GM21737 (cell line): Measurements from ENCODE around the gene LMAN1.

Source experiments
- ATAC-seq: cut with Tn5 transposase; IDR thresholded peaks from one replicate; pipeline ENCODE4 v1.9.1; 2021; ENCODE audit warnings: mild to moderate bottlenecking, moderate library complexity; ENCODE audit not compliant: unreplicated experiment

LMAN1 gene, protein sequence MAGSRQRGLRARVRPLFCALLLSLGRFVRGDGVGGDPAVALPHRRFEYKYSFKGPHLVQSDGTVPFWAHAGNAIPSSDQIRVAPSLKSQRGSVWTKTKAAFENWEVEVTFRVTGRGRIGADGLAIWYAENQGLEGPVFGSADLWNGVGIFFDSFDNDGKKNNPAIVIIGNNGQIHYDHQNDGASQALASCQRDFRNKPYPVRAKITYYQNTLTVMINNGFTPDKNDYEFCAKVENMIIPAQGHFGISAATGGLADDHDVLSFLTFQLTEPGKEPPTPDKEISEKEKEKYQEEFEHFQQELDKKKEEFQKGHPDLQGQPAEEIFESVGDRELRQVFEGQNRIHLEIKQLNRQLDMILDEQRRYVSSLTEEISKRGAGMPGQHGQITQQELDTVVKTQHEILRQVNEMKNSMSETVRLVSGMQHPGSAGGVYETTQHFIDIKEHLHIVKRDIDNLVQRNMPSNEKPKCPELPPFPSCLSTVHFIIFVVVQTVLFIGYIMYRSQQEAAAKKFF

DNA sequence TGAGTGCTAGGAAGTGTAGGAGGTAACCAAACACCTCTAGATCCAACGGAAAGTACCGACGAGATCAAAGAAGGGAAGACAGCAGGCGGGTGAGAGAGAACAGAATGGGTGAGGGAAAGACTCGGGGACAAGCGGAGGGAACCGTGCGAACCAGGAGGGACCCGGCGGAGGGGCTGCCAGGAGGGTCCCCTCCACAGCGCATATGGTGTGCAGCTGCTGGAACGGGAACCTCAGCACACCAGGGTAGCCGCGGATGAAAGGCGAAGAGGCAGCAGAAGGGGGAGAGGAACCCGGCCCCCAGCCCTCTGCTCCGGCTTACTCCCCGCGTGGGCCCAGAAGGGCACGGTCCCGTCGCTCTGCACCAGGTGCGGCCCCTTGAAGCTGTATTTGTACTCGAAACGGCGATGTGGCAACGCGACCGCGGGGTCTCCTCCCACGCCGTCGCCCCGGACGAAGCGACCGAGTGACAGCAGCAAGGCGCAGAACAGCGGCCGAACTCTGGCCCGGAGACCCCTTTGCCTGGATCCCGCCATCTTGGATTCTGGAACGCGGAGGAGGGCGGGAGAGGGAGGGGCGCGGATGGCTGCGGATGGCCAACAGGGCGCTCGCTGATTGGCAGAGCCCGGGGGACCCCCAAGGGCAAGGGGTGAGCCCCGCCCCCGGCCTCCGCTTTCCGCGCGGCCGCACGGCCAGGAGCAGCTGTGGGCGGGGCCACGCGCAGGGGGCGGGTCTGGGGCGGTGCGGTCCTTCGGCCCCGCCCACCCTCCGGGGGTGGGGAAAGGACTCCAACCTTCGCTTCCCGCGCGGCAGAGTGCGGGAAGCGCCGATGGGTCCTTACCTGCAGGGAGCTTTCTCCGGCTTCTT lies at the start of gene LMAN1:
LMAN1 (minus strand) TSS at position 554 of the 864 bp plus-strand sequence; CDS start at position 533, 21 bp downstream.
- ATAC-seq = peak; percentile 98

DNA sequence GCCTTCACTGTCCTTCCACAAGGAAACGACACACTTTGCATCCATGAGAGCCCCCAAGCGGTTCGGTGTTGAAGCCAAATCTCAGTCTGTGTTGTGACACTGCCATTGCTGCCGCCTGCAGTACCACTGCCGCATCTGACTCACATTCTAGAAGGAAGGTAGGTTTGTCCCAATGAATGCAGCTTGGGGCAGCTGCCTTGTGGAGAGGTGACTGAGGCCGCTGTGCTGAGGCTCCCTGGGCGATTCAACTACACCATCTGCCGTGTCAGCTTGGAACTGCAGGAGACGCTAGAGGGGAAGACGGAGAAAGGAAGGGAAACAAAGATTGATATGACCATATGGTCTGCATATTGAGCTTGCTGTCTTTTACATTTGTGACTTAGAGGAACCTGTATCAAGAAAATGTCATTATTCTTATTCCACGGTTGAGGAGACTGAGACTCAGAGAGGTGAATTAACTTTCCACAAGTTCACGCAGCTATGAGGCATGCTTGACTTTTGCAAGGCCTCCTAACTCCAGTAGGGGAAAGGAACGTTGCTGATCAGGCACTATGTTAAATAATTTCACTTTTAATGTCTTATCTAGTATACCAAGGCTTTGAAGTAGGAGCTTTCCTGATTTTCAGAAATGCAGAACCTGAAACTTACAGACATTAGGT lies 43.5 kb upstream of the LMAN1 start:
- ATAC-seq = peak; percentile 98

DNA sequence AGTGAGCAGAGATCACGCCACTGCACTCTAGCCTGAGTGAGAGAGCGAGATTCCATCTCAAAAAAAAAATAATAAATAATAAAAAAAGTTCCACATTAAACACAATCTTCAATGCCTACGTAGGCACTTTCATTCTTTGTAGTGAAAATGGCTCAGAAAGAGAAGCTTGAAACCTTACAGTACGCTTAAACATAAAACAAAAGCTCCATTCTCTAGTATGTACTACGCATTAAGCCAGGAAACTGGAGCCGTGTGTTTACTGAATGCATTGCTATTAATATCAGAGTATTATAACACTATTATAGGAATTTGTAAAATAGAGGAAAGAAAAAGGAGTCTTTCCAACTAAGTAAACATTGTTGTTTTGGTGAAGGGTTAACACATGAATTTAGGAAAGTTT lies 41.3 kb upstream of the LMAN1 start:
- ATAC-seq = no peak

DNA sequence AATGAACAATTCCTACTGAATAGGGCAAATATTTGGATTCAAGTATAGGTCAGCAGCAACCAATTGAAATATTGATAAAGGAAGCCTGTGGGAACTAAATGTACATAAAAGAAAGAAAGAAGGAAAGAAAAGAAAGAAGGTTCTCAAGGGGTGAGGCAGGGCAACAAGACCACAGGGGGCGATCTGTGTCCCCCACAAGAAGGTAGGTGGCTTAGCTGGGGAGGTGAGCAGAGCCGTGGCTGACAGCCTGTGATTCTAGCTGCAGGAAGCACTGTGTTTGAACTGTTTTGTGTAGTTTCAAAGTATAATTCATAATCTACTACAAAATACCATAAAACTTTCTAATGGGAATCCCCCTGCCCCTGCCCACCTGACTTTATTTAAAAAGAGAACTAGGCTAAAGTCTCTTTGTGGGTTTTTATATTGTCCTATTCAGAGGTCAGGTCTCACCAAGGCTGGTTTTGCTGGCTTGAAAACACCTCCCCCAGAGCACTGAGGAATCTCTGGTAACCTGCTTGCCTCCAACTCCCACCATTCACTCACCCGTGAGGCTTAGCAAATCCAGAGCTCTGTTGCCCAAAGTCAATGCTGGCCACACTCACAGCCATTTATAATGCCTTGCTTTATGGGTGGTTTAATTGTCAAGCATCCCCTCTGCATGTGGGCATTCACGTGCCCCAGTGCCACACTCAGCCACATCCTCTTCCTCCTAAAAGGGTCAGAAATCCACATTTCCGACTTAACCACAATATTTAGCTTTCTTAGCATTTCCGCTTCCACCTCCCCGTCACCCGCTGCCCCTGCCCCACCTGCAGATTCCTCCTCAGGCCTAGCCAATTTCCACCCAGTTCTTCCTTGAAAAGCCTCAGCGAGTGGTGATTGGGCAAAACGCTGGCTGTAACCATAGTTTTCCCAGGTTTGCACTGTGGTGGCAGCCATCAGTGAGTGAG lies 36.4 kb upstream of the LMAN1 start:
- ATAC-seq = no peak

DNA sequence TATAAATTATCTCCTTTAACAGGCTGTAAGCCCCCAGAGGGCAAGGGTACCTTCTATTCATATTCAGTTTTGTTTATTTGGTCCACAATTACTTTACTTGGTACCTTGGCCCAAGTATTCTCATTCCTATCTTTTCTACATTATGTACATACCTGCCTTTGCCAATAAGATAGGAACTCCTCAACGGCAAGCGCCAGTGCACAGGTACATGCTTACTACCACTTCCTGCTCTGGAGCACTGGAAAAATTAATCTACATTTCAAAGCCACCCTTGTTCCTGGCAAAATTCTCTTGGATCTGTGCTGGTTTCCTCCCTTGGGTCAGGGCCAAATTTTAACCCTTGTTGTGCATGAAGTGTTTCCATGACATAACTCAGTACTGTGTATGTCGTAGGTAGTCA lies 34.3 kb upstream of the LMAN1 start:
- no peak for ATAC-seq

DNA sequence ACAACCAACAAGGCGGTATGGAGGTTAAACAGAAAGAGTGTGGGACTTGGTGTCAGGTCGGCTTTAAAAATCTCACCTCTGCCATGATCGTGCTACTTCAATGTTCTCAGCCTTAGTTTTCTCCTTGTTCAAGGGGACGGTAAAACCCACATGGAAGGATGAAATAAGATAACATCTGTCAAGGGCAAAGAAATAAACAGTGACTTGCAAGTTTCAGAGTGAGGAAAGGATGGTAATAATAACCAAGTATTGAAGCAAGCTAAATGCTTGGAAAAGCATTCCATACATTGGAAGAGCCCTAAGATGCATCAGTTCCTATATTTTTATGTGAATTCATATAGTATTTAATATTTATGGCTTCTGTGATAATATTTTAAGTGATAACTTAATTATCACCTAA lies 29.8 kb upstream of the LMAN1 start:
- no peak for ATAC-seq

DNA sequence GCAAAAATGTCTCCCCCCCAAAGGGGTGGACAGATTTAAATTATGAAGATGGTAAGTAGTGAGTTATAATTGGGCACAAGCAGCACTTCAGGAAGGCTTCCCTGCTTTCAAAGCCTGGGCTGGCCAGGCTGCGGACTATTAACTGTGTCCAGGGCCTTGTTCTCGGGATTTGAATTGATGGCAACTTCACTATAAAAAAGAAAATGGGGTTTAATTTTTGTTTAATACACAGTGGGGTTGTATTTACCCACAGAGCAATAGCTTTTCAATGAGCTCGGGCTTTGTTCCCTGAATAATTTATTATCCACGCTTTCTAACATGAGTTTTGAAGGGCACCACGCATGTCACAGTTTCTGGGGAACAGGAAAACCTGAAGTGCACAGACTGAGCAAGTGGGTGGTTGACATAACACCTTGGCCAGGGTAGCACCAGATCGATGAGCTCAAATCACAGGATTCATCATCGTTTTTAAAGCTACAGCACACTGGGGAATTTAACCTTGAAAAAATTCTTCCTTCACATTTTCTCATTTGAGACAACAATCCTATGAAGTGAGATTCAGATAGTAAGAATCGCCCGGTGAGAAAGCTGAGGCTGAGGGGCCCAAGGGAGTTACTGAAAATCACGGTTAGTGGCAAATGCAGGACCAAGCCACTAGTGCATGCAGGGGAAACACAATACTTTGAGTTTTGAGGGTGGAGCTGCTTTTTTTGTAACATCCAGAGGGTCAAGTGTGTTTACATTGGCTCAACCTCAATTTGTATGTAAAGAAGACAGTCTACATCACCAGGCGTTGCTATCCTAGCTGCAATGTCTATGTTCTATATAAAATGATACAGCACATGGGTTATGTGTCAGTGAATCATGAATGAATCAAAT lies 28.9 kb upstream of the LMAN1 start:
- ATAC-seq = no peak

DNA sequence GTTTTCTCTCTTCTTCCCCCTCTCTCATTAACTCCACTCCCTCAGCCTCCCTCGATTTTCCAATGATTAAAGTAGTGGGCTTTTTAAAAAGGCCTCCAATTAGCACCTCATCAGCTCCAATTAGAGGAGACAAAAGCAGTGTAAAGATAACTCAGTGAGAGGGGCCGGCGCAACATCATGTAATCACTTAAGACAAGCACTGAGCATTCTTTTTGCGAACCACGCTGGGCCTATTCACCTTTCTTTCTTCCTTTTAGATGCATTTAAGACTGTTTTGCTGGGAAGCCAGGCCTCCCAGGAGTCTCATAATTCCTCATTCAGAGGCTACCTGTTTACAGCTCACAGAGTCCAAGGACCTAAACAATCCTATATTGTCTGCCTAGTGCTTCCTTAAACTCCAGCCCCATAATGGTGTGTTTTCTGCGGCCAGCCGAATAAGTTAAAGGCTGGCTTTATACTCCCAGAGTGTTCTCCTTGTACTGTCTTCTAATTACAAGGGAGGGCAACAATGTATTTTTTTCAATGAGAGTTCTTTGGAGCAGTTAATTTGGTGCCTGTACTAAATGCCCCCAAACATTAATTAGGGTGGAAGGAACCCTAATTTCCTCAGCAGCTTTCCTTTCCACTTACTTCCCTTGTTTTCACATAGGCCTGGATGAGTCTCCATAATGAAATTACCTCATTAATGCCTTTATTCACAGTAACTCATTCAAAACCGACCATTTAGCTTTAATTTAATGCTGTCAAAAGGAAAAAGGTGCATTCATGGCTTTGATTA lies 28.0 kb upstream of the LMAN1 start:
- ATAC-seq = no peak

DNA sequence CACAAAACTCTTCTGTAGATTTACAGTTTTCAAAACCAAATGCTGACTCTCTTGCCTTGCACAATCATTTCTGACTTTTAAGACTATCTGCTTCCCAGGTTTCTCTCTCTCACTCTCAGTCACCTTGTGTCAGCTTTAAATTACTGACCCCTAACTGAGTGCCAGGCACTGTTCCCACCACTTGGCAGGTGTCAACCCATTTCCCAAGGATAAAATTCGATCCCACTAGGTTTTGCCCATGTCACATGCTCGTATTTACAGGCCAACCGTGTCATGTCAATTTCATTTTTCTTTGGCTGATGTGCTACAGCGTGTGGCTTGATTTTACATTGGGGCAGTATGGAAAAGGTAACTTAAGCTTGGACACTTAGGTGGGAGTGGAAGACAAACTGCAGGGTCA lies 26.1 kb upstream of the LMAN1 start:
- ATAC-seq = no peak

DNA sequence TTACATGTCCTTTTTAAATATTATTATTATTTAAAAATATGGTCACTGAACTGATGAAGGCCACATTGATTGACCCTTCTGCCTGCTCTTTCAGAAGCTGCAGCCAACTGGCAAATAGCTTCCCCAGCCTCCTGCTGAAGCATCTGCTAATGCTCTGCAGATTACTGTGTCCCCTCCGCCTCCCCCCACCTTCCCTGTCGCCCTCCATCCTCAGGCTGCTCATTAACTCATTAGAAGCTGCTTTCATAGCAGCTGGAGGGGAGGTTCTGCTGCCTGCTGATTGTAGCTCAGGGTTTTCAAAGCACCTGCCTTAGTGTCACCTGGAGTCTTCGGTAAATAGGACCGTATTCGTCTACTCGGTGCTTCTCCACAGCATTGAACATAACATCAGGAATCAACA lies 24.8 kb upstream of the LMAN1 start:
- no peak for ATAC-seq

DNA sequence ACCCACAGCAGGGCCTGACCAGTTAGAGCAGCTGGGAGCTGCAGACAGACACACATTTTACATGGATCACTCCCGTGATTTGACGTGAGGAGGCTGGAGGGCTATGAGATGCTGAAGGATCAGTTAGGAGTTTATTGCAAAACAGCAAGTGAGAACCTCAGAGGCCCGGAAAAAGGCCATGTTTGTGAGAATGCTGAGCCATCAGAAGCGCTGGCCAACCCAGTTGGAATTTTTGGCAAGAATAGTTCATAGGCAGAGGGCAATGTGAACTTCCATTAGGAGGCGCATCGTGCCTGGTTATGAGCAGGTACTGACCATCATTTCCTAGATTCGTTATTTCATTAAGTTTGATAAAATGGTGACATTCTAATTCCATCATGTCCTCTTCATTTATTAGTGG lies 23.3 kb upstream of the LMAN1 start:
- ATAC-seq = no peak

DNA sequence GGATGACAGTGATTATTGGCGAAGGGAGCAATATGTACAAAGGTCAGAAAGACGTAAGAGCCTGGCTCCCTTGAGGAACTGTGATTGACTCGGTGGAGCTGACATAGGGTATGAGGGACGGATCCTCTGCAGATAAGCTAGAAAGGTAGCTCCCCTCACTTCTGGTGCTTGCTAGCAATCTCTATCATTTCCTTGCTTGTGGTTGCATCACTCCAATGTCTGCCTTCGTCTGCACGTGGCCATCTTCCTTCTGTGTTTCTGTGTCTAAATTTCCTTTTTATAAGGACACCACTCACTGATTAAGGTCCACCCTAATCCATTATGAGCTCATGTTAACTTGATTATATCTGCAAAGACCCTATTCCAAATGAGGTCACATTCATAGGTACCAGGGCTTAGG lies 22.9 kb upstream of the LMAN1 start:
- ATAC-seq = no peak

DNA sequence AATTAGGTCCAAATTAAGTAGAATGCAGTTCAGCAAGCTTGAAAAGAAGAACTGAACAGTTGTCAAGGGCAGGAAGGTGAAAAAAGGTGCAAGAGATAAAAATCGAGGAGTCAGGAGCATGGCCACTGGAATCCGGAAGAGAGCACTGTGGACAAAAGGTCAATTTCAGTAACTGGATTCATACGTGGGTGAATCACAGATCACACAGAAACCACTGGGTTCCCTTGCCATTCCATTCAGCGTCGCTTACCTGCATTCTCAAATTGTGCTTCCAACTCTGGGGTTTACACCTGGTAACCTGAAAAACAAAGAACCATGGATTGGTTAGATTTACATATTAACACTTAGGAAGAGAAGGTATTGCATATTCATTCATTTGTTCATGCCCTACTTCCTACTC lies 21.6 kb upstream of the LMAN1 start:
- no peak for ATAC-seq

DNA sequence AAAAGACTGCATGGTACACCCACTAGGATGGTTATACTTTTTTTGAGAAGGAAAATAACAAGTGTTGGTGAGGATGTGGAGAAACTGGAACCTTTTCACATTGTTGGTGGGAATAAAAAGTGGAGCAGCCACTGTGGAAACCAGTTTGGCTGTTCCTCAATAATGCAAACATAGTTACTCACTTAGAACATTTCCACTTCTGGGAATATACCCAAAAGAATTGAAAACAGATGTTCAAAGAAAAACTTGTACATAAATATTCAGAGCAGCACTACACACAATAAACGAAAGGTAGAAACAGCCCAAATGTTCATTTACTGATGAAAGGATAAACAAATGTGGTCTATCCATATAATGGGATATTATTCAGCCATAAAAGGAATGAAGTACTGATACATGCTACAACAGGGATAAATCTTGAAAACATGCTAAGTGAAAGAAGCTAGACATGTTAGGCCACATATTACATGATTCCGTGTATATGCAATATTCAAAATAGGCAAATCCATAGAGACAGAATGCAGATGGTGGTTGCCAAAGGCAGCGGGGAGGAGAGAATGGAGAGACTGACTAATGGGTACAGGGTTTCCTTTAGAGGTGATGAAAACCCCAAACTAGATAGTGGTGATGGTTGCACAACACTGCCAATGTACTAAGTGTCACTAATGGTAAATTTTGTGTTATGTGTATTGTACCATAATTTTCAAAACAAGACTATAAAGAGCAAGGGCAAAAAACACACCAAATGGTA lies 20.9 kb upstream of the LMAN1 start:
- no peak for ATAC-seq

DNA sequence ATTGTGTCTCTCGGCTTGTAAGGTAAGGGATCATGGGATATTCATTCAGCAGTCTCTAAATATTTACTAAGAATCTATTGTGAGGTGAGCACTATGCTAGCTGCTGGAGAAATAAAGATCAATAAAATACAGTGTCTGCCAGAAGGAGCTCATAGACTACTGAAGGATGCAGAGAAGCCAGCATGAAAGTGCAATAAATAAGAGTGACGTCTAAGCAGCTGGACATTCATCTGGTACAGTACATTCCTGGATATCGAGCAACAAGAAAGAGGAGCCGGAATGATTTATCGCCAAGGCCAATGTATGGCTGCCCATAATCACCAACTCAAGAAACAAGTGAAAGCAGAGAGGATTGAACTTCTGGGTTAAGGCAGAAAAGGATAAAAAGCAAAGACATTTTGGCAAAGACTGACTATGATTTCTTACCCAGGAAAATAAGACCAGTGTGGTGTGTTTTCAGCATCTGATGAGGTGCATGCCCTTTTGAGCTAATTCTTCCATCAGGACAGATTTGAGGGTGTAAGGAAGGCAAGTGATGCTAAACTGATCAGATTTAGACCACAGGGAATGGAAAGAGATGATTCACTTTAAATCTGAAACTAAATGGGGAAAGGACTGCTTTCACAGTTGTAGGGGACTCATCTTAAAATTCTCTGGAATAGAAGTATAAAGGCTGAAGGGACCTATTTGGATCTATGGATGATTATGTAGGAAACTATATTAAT lies 18.7 kb upstream of the LMAN1 start:
- no peak for ATAC-seq

DNA sequence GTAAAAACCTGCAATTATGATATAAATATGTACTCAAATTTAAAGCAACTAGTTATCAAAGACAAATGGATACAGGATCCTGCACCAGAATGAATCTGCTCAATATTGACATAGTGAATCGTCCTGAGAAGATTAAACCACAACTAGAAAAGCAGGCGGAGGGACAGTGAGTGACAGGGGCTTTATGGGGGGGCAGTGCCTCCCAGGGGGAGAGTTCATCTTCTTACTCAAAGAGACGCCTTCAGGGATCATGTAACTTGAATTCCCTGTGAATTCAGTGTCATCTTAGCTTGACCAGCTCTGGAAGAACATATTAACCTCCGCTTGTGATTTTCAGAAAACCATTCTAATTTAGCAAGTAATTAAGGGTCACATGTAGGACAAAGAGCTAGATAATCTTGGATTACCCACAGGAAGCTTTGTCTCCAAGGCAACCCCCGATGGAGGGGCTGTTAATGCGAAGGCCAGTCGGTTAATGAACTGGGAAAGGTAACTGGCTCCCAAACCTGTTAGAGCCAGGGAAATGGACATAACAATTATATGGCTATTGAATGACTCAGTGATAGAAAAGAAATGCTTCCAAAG lies 17.4 kb upstream of the LMAN1 start:
- ATAC-seq = no peak

DNA sequence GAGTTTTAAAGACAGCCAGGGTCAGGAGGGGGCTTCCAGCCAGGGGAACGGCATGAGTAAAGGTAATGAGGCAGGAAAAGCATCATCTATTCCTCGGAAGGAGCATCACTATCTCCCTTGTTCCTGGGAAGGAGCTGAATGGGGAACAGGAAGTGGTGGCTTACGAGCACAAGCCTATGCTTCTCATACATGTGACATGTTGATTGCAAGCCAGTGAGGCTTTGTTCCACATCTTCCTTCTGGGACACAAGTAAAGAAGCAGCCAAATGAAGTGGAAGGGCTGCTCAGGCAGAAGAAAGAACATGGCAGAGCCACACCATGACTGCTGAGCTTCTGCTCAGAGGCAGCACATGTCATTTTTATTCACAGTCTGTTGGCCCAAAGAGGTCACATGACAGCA lies 15.1 kb upstream of the LMAN1 start:
- ATAC-seq = no peak
